Neural cell (in vitro differentiated cells): ENCODE measurements around the gene CHURC1.

Source experiments
- EZH2 ChIP-seq: fragments of 200-600, 300-800 bp; shearing (Covaris generic), sonication (generic); IDR thresholded peaks from 2 replicates; pipeline ENCODE4 v1.6.1; 2014; ENCODE audit warnings: antibody characterized with exemption, low read length, borderline replicate concordance, mild to moderate bottlenecking; ENCODE audit not compliant: insufficient read depth, poor library complexity, severe bottlenecking
- POLR2AphosphoS5 ChIP-seq: IDR thresholded peaks from 2 replicates; pipeline ENCODE4 v1.6.1; 2012
- SMC3 ChIP-seq: fragments of 450-650 bp; conservative IDR thresholded peaks from 2 replicates; pipeline ENCODE4 v1.6.1; 2014; ENCODE audit warnings: antibody characterized with exemption, mild to moderate bottlenecking, moderate library complexity; ENCODE audit not compliant: poor library complexity
- TF ChIP-seq, protein P1 (sequence below): fragments of 450-650 bp; IDR thresholded peaks from 2 replicates; pipeline ENCODE4 v1.5.1; 2014; ENCODE audit warnings: antibody characterized with exemption, mild to moderate bottlenecking, moderate library complexity; ENCODE audit not compliant: poor library complexity, severe bottlenecking
- TF ChIP-seq, protein P2 (sequence below): IDR thresholded peaks from 2 replicates; pipeline ENCODE4 v1.6.1; 2012; ENCODE audit warnings: borderline replicate concordance

DNA sequence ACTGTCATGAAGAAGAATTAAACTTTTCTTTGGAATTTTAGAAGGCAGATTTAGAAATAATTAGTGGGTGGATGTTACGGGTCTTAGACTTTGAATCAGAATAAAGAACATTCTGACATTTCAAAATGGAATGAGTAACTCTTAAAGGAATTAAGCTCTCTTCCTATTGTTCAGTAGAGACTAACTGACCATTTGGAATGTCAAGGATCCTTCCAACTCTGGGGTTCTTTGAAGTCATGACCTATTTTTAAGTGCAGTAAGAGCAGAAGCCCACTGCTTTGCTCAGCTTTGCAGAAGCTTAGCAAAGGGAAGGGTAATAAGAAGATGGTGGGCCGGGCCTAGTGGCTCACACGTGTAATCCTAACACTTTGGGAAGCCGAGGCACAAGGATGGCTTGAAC is 4.0 kb downstream of the CHURC1 start:
- TF ChIP-seq, protein P1, sequence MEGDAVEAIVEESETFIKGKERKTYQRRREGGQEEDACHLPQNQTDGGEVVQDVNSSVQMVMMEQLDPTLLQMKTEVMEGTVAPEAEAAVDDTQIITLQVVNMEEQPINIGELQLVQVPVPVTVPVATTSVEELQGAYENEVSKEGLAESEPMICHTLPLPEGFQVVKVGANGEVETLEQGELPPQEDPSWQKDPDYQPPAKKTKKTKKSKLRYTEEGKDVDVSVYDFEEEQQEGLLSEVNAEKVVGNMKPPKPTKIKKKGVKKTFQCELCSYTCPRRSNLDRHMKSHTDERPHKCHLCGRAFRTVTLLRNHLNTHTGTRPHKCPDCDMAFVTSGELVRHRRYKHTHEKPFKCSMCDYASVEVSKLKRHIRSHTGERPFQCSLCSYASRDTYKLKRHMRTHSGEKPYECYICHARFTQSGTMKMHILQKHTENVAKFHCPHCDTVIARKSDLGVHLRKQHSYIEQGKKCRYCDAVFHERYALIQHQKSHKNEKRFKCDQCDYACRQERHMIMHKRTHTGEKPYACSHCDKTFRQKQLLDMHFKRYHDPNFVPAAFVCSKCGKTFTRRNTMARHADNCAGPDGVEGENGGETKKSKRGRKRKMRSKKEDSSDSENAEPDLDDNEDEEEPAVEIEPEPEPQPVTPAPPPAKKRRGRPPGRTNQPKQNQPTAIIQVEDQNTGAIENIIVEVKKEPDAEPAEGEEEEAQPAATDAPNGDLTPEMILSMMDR, result no peak
- no peak for TF ChIP-seq POLR2AphosphoS5
- TF ChIP-seq, protein P2, sequence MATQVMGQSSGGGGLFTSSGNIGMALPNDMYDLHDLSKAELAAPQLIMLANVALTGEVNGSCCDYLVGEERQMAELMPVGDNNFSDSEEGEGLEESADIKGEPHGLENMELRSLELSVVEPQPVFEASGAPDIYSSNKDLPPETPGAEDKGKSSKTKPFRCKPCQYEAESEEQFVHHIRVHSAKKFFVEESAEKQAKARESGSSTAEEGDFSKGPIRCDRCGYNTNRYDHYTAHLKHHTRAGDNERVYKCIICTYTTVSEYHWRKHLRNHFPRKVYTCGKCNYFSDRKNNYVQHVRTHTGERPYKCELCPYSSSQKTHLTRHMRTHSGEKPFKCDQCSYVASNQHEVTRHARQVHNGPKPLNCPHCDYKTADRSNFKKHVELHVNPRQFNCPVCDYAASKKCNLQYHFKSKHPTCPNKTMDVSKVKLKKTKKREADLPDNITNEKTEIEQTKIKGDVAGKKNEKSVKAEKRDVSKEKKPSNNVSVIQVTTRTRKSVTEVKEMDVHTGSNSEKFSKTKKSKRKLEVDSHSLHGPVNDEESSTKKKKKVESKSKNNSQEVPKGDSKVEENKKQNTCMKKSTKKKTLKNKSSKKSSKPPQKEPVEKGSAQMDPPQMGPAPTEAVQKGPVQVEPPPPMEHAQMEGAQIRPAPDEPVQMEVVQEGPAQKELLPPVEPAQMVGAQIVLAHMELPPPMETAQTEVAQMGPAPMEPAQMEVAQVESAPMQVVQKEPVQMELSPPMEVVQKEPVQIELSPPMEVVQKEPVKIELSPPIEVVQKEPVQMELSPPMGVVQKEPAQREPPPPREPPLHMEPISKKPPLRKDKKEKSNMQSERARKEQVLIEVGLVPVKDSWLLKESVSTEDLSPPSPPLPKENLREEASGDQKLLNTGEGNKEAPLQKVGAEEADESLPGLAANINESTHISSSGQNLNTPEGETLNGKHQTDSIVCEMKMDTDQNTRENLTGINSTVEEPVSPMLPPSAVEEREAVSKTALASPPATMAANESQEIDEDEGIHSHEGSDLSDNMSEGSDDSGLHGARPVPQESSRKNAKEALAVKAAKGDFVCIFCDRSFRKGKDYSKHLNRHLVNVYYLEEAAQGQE, result no peak
- no peak for TF ChIP-seq EZH2
- no peak for TF ChIP-seq SMC3
